K562 (cell line): ENCODE results near the gene PLP2. TPM values are rescaled to one million over a fixed set of nuclear protein-coding genes. Genes with fewer than 3 reads are reported as not detected.

Experiments
- ATAC-seq: fragments of 200-7000 bp; cut with Tn5 transposase; 3 replicates; pipeline ENCODE4 v1.9.1; 2020; ENCODE audit warnings: moderate library complexity
- BruUV-seq: library from RNA; stranded (reverse); fragments of 400-500 nt; replicated peaks from 2 replicates; lab custom pipeline; 2021; lab: Mats Ljungman, UMichigan
- CTCF ChIA-PET: fragments of 300-600 bp; formaldehyde crosslinking; extraction: SDS; loops from one replicate; lab custom pipeline; 2021; ENCODE audit warnings: low intra/inter-chr PET ratio; lab: Yijun Ruan, JAX
- POLR2A ChIA-PET: fragments of 300-600, 350-650 bp; sonication (Branson Sonifier 250); formaldehyde crosslinking; extraction: SDS; loops from one replicate; lab custom pipeline; 2021; ENCODE audit warnings: antibody characterized with exemption, inconsistent platforms; lab: Yijun Ruan, JAX
- DNase-seq, 4 experiments: peaks; one replicate each; pipeline versions ENCODE4 v3.0.0 to v3.0.0-alpha.2; 2011 to 2018; ENCODE audit warnings: low spot score in 3 of 4, mixed read lengths in 3 of 4; ENCODE audit errors: extremely low read depth in 1 of 4
- FAIRE-seq: peaks from 2 replicates; lab custom pipeline; 2011; peaks lifted over from hg19 to GRCh38; lab: Jason Lieb, UNC
- H2AFZ ChIP-seq: 2 replicates; pipeline ENCODE4 v1.6.0; 2011; ENCODE audit warnings: low read depth, low read length, control low read depth, inconsistent platforms
- H3K27ac ChIP-seq: fragments of 200-600 bp; 3 replicates; pipeline ENCODE4 v1.8.0; 2011; ENCODE audit warnings: low read depth, mild to moderate bottlenecking, control low read depth, inconsistent platforms, low read length, moderate library complexity, mixed read lengths; ENCODE audit errors: extremely low read depth
- H3K27me3 ChIP-seq, 2 experiments: fragments of 300-600 bp in 1 of 2; 2 replicates in 1 of 2; 3 replicates in 1 of 2; pipeline versions ENCODE4 v1.6.0 to v1.8.0; 2011; ENCODE audit warnings: inconsistent platforms in 2 of 2, low read length in 2 of 2, mild to moderate bottlenecking in 1 of 2, mixed read lengths in 1 of 2, moderate library complexity in 1 of 2; ENCODE audit not compliant: control insufficient read depth in 2 of 2, insufficient read depth in 2 of 2
- H3K36me3 ChIP-seq: fragments of 300-600 bp; 3 replicates; pipeline ENCODE4 v1.8.0; 2011; ENCODE audit warnings: mild to moderate bottlenecking, low read length, inconsistent platforms; ENCODE audit not compliant: control insufficient read depth, insufficient read depth
- H3K4me1 ChIP-seq, 2 experiments: fragments of 200-600 bp in 1 of 2; replicated peaks in 1 of 2; 2 replicates in 1 of 2; 3 replicates in 1 of 2; pipeline versions ENCODE4 v1.5.1 to v1.8.0; 2011; ENCODE audit warnings: inconsistent platforms in 2 of 2, low read length in 2 of 2, mild to moderate bottlenecking in 1 of 2, mixed read lengths in 1 of 2, moderate library complexity in 1 of 2; ENCODE audit not compliant: control insufficient read depth in 2 of 2, insufficient read depth in 2 of 2
- H3K4me2 ChIP-seq: 2 replicates; pipeline ENCODE4 v1.6.1; 2011; ENCODE audit warnings: low read length, control low read depth, inconsistent platforms, mixed read lengths; ENCODE audit not compliant: insufficient read depth
- H3K4me3 ChIP-seq: fragments of 200-600 bp; sonication (generic), shearing (Covaris generic); 2 replicates; pipeline ENCODE4 v1.5.1; 2016; ENCODE audit warnings: control low read depth, inconsistent platforms
- H3K79me2 ChIP-seq: fragments of 200-600 bp; 3 replicates; pipeline ENCODE4 v1.8.0; 2011; ENCODE audit warnings: low read length, inconsistent platforms; ENCODE audit not compliant: control insufficient read depth, insufficient read depth
- H3K9ac ChIP-seq, 2 experiments: 2 replicates each; pipeline versions ENCODE4 v1.6.0 to v1.6.1; 2011; ENCODE audit warnings: low read depth in 2 of 2, low read length in 2 of 2, control low read depth in 1 of 2, inconsistent platforms in 1 of 2, mild to moderate bottlenecking in 1 of 2, mixed read lengths in 1 of 2; ENCODE audit not compliant: insufficient read depth in 1 of 2
- H3K9me1 ChIP-seq: one replicate; pipeline ENCODE4 v1.6.0; 2011; ENCODE audit warnings: inconsistent platforms, mild to moderate bottlenecking, low read length, moderate library complexity; ENCODE audit not compliant: control insufficient read depth, insufficient read depth
- H3K9me3 ChIP-seq: replicated peaks from 2 replicates; pipeline ENCODE4 v1.5.1; 2011; ENCODE audit warnings: low read depth, low read length, inconsistent platforms; ENCODE audit not compliant: control insufficient read depth, insufficient read depth
- H4K20me1 ChIP-seq: replicated peaks from 2 replicates; pipeline ENCODE4 v1.6.1; 2011; ENCODE audit warnings: low read length, inconsistent platforms, mixed read lengths; ENCODE audit not compliant: control insufficient read depth, insufficient read depth
- ATF7 ChIP-seq: fragments of 450-650 bp; IDR thresholded peaks from 2 replicates; pipeline ENCODE4 v1.7.1; 2014; ENCODE audit warnings: mild to moderate bottlenecking, moderate library complexity
- FOSL1 ChIP-seq: fragments of 200-800 bp; sonication (Bioruptor generic); conservative IDR thresholded peaks from 2 replicates; pipeline ENCODE4 v1.6.1; 2016; ENCODE audit warnings: missing genetic modification characterization, missing compliant biosample characterization
- HCFC1 ChIP-seq: IDR thresholded peaks from 2 replicates; pipeline ENCODE4 v1.6.1; 2012; ENCODE audit warnings: low read depth, low read length, improper control_type of control experiment
- HEY1 ChIP-seq: fragments of 250-450 bp; sonication (Bioruptor Pico); IDR thresholded peaks from 2 replicates; pipeline ENCODE4 v1.5.0; 2020; ENCODE audit warnings: mild to moderate bottlenecking, moderate library complexity, borderline replicate concordance
- JUND ChIP-seq, 2 experiments: IDR thresholded peaks; 2 replicates in 1 of 2; 3 replicates in 1 of 2; pipeline ENCODE4 v1.6.1; 2011; ENCODE audit warnings: borderline replicate concordance in 2 of 2, low read depth in 2 of 2, low read length in 2 of 2, improper control_type of control experiment in 1 of 2, missing biosample characterization in 1 of 2, missing genetic modification characterization in 1 of 2, missing genetic modification reagents in 1 of 2
- PKNOX1 ChIP-seq: fragments of 450-650 bp; IDR thresholded peaks from 2 replicates; pipeline ENCODE4 v1.6.1; 2016
- VEZF1 ChIP-seq: fragments of 200-800 bp; sonication (Bioruptor generic); IDR thresholded peaks from 2 replicates; pipeline ENCODE4 v1.6.1; 2017; ENCODE audit warnings: missing genetic modification characterization, missing compliant biosample characterization
- ZNF347 ChIP-seq: fragments of 450-650 bp; formaldehyde crosslinking; IDR thresholded peaks from 2 replicates; pipeline ENCODE4 v1.4.0; 2020; ENCODE audit warnings: low read depth, mild to moderate bottlenecking, moderate library complexity
- ZNF444 ChIP-seq: fragments of 250-450 bp; sonication (Bioruptor Pico); IDR thresholded peaks from 2 replicates; pipeline ENCODE4 v1.4.0; 2020; ENCODE audit warnings: mild to moderate bottlenecking, moderate library complexity
- ZNF507 ChIP-seq: conservative IDR thresholded peaks from 2 replicates; pipeline ENCODE4 v1.6.1; 2017; ENCODE audit warnings: missing genetic modification characterization, missing compliant biosample characterization
- WGBS: fragments of 100-300 bp; shearing (Covaris generic); methylation state at CpG from one replicate; pipeline ENCODE4 v1.1.6; 2016; ENCODE audit warnings: low coverage, mixed read lengths; ENCODE audit not compliant: insufficient coverage; ENCODE audit errors: missing lambda C conversion rate; 5-methylcytosine and 5-hydroxymethylcytosine counted together
- in situ Hi-C: fragments of 300-500 bp; cut with MboI; formaldehyde crosslinking; loops from 4 replicates; pipeline ENCODE4 v1.15.0; 2018; ENCODE audit warnings: inconsistent platforms, mixed read lengths
- intact Hi-C: fragments of 100-400 bp; cut with micrococcal nuclease; formaldehyde crosslinking; loops from 2 replicates; pipeline ENCODE4 v1.14.2; 2022
- polyA plus RNA-seq, 8 experiments: library from polyadenylated mRNA; depleted of rRNA in 4 of 8; stranded (reverse) in 5 of 8; unstranded in 3 of 8; fragments of >200 nt; fragmentation: Nextera tagmentation in 2 of 8; fragmentation: Illumina TruSeq in 1 of 8; extraction: Ambion mirVana in 2 of 8; extraction: Trizol in 1 of 8; gene quantifications; 2 replicates each; pipeline versions ENCODE4 v1.2.1 to v1.2.3, GENCODE V29; 2011 to 2014; ENCODE audit warnings: inconsistent platforms in 1 of 8, missing spikeins in 1 of 8
- total RNA-seq, 7 experiments: library from RNA; depleted of rRNA in 6 of 7; stranded (reverse); fragments of >200 nt in 6 of 7; fragmentation: Illumina TruSeq in 2 of 7; extraction: Trizol in 2 of 7; gene quantifications; 2 replicates each; pipeline versions ENCODE4 v1.2.1 to v1.2.3, GENCODE V29; 2011 to 2021; ENCODE audit warnings: low replicate concordance in 1 of 7
- TF ChIP-seq, protein P1 (sequence below): sonication (generic); formaldehyde crosslinking; IDR thresholded peaks from 2 replicates; pipeline ENCODE4 v1.8.1; 2022; ENCODE audit warnings: missing genetic modification reagents
- TF ChIP-seq, protein P2 (sequence below), 3 experiments: fragments of 200-800 bp in 1 of 3; fragments of 250-450 bp in 1 of 3; fragments of 450-650 bp in 1 of 3; sonication (Bioruptor Pico) in 1 of 3; sonication (Bioruptor generic) in 1 of 3; formaldehyde crosslinking in 1 of 3; IDR thresholded peaks; 2 replicates each; pipeline versions ENCODE4 v1.6.1 to v1.8.0; 2016 to 2022; ENCODE audit warnings: mild to moderate bottlenecking in 2 of 3, missing genetic modification characterization in 2 of 3, missing compliant biosample characterization in 1 of 3, moderate library complexity in 1 of 3

PLP2 gene
- total and polyA plus RNA-seq, 9 of the 15 experiments (the other 6 are each of a cell fraction or from before 2014, with no cell fraction given) = 34.7 to 236 (median 112) TPM

- no peaks in the 10 kb centered on the region for H3K79me2 ChIP-seq
- CTCF ChIA-PET = no interaction called here
- H3K9me3 ChIP-seq = no peaks in the 10 kb centered on the region
- H3K27ac ChIP-seq = no peak overlapping the region
- no peaks in the 10 kb centered on the region for H3K9me1 ChIP-seq
- 5% methylated on average over 12 of the region's 28 CpGs for WGBS
- H4K20me1 ChIP-seq = no peaks in the 10 kb centered on the region
- H3K27me3 ChIP-seq = no peaks in the 10 kb centered on the region; a peak in 1 of 5 replicates
- H3K4me1 ChIP-seq = peaks cover 0 to 11% of the 10 kb centered on the region in 2 experiments; a peak in 3 of 5 replicates
- ATAC-seq (peak; percentile 67), DNase-seq (peak; percentile 37 to 57 (median 45)), FAIRE-seq (no peak)
- H3K4me3 ChIP-seq = no peak overlapping the region
- H3K4me2 ChIP-seq = no peak overlapping the region
- BruUV-seq = no TSS peak
- intact Hi-C loops (no loop called here), in situ Hi-C loops (no loop called here)
- no peaks in the 10 kb centered on the region for H3K36me3 ChIP-seq
- 0 out of 2 replicates have a peak overlapping the region, but pooled peaks have one; percentile 58 for H2AFZ ChIP-seq
- POLR2A ChIA-PET = interaction anchor here (0.6 to 1.3 kb wide), 3 partner anchors 12 to 524 kb away, joined by 3 read pairs; no protein-coding TSS in a partner anchor
- 0 out of 4 replicates have a peak overlapping the region, but pooled peaks of 1 of the 2 experiments have one; percentile 48 for H3K9ac ChIP-seq
- TF ChIP-seq ZNF507 (tag) (no peak), HEY1 (no peak), VEZF1 (CRISPR knock-in tag) (0 out of 2 replicates have a peak, but pooled peaks have one; percentile 18), PKNOX1 (no peak), JUND (IDR thresholded peaks at IDR 0.05; ENCODE audit: borderline replicate concordance, low read depth, low read length) (peak; percentile 29; the same call in 1 of the 2 replicates), JUND (tag; IDR thresholded peaks at IDR 0.05; ENCODE audit: borderline replicate concordance, low read depth, low read length) (no peak), HCFC1 (no peak), ZNF347 (CRISPR knock-in tag) (no peak), FOSL1 (tag) (no peak), ATF7 (peak; percentile 34; the same call in 1 of the 2 replicates), ZNF444 (CRISPR knock-in tag) (no peak)
- TF ChIP-seq, protein P1, sequence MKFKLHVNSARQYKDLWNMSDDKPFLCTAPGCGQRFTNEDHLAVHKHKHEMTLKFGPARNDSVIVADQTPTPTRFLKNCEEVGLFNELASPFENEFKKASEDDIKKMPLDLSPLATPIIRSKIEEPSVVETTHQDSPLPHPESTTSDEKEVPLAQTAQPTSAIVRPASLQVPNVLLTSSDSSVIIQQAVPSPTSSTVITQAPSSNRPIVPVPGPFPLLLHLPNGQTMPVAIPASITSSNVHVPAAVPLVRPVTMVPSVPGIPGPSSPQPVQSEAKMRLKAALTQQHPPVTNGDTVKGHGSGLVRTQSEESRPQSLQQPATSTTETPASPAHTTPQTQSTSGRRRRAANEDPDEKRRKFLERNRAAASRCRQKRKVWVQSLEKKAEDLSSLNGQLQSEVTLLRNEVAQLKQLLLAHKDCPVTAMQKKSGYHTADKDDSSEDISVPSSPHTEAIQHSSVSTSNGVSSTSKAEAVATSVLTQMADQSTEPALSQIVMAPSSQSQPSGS (CRISPR knock-in tag) = no peak
- TF ChIP-seq, protein P2, sequence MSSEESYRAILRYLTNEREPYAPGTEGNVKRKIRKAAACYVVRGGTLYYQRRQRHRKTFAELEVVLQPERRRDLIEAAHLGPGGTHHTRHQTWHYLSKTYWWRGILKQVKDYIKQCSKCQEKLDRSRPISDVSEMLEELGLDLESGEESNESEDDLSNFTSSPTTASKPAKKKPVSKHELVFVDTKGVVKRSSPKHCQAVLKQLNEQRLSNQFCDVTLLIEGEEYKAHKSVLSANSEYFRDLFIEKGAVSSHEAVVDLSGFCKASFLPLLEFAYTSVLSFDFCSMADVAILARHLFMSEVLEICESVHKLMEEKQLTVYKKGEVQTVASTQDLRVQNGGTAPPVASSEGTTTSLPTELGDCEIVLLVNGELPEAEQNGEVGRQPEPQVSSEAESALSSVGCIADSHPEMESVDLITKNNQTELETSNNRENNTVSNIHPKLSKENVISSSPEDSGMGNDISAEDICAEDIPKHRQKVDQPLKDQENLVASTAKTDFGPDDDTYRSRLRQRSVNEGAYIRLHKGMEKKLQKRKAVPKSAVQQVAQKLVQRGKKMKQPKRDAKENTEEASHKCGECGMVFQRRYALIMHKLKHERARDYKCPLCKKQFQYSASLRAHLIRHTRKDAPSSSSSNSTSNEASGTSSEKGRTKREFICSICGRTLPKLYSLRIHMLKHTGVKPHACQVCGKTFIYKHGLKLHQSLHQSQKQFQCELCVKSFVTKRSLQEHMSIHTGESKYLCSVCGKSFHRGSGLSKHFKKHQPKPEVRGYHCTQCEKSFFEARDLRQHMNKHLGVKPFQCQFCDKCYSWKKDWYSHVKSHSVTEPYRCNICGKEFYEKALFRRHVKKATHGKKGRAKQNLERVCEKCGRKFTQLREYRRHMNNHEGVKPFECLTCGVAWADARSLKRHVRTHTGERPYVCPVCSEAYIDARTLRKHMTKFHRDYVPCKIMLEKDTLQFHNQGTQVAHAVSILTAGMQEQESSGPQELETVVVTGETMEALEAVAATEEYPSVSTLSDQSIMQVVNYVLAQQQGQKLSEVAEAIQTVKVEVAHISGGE (CRISPR knock-in tag; IDR thresholded peaks at IDR 0.05) = no peak
These were observed 37.9 kb downstream of the PLP2 start for GRCh38 chrX:49209434-49210251.
